GM12872 (cell line): ENCODE data around the gene ARID3C.

Experiments
- CTCF ChIP-seq: IDR thresholded peaks from 3 replicates; pipeline ENCODE4 v1.5.1; 2011; ENCODE audit warnings: low read depth, mild to moderate bottlenecking, low read length, moderate library complexity; ENCODE audit not compliant: insufficient read depth

The ARID3C gene

GRCh38 chr9:34628656-34629490 lies at the start of gene ARID3C:
ARID3C (minus strand) TSS chr9:34629066; CDS start chr9:34628014, 1,052 bp downstream.
- TF ChIP-seq CTCF: no peak

GRCh38 chr9:34675869-34676268 lies 47.0 kb upstream of the ARID3C start:
- TF ChIP-seq CTCF: no peak

DNA sequence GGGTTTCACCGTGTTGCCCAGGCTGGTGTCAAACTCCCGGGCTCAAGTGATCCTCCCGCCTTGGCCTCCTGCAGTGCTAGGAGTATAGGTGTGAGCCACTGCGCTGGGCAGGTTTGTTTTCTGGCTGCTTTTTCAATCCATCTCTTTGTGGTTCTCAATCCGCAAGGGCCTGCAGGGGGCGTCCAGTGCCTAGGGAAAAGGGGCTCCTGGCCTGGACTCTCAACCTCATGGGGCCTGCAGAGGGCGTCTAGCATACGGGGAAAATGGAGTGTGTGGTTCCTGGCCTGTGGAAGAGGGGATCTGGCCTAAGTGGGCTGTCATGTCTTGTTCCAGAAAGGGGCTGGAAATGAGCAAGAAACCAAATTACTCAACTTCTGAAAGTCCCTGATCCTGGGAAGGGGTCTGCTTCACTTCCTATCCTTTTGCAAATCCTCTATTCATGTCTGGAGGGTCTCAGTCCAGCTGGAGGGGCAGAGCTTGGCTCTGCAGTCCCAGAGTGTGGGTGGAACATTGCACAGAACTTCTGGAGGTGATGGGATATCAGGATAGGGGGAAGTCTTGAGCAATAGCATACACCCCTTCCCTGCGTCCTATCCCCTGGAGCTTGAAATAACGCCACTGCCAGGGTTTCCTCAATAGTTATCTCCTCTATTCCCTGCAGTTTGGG lies 46.3 kb upstream of the ARID3C start:
- peak; percentile 83 for TF ChIP-seq CTCF

- TF ChIP-seq CTCF: no peak
Observed at GRCh38 chr9:34674440-34674839, 45.6 kb upstream of the ARID3C start.

DNA sequence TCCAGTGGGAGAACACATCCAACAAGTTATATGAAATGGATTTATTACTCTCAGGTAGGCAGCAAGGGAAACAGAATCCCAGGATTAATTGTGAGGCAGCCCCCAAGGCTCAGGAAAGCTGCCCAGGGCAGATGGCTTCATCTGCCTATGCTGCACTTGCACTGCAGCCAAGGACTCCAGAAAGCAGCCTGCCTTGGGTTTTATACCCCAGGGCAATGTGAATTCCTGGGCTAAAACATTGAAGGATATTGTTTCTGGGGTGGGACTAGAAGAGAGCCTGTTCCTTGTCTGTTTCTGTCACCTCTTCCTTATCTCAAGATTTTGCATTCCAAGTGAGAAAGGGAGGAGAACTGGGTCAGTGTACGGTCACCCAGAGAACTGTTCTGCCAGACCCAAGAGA lies 42.4 kb upstream of the ARID3C start:
- TF ChIP-seq CTCF: no peak

DNA sequence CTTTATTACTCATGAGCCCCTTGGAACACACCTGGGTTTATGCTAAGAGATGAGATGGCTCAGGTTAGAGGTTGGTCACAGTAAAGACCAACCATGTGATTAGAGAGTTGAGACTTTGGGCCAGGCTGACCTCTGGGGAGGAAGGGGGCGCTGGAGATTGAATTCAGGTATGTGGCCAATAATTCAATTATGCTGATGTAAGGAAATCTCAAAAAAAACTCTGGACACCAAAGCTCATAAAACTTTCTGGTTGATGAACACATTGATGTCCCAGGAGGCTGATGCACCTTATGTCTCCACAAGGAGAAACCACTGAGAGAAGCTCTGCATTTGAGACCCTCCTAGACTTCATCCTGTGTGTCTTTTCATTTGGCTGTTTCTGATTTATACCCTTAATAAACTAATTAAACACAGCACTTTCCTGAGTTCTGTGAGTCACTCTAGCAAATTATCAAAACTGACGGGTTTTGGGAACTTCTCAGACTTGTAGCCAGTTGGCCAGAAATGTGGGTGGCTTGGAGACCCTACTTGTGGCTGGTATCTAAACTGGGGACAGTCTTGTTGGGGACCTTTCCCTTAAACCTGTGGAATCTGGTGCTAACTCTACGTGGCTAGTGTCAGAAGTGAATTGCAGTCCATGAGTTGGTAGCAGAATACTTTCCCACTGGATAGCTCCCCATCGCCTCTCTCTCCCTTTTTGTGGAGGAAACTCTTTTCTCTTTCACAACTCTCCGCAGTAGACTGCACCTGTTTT lies 41.1 kb upstream of the ARID3C start:
- TF ChIP-seq CTCF: no peak

- TF ChIP-seq CTCF: no peak
Observed at GRCh38 chr9:34665381-34666250, 36.8 kb upstream of the ARID3C start.
